Stimulated activated CD4-positive, alpha-beta T cell treated with anti-CD3 and anti-CD28 coated beads, Interleukin-4, amount 100 ng/mL, for 24 hours (primary cell): ENCODE data around the gene CELSR1.
"Not testable (repeated sequence)": the region's sequence is repeated elsewhere in the genome, so short reads cannot be mapped to it uniquely, and the experiment has no call there.

Source experiments
- DNase-seq: peaks from one replicate; pipeline ENCODE4 v3.0.0-alpha.2; 2020

The CELSR1 gene

DNA sequence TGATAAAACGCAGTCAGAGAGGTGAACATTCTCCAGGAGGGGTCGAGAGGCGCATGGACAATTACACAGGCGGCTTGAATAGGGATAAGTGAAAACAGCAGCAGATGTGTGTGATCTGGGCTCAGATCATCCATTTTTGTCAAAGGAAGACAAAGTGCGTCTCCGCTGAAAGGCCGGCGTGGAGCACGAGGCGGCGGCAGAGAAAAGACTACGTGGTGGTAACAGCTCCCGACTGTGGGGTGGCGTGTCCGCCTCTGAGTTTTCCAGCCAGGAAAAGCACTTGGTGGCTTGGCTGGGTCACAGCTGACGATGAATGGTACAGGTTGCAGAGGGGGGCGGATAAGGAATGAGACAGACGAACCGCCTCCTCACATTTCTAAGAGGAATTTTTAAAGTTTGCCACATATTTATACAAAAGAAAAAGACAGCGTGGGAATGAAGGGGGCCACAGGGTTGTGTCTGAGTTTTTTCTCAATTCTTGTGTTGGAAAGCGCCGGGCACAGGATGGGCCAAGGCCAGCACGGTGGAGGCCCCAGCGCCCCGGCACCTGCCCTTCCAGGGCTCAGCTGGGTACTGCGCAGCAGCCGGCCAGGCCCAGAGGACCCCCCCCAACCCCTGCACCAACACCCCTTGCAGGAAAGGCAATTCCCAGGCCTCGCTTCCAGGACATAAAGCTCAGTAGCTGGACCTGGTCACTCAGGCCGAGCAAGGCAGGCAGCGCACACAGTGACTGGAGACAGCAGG is 121.5 kb downstream of the CELSR1 start:
- no peak for DNase-seq

DNA sequence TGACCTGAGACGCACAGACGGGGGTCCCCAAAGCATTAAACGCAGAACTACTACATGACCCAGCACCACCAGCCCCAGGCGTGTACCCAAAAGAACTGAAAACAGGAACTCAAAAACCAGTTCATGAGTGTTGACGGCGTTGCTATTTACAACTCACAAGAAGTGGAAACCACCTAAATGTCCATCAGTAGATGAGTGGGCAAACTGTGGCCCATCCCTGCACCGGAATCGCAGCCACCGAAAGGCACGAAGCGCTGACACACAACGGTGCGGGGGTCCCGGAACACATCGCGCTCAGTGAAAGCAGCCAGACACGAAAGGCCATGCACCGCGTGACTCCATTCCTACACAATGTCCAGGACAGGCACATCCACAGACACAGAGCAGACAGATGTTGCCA is 122.7 kb downstream of the CELSR1 start:
- no peak for DNase-seq

DNA sequence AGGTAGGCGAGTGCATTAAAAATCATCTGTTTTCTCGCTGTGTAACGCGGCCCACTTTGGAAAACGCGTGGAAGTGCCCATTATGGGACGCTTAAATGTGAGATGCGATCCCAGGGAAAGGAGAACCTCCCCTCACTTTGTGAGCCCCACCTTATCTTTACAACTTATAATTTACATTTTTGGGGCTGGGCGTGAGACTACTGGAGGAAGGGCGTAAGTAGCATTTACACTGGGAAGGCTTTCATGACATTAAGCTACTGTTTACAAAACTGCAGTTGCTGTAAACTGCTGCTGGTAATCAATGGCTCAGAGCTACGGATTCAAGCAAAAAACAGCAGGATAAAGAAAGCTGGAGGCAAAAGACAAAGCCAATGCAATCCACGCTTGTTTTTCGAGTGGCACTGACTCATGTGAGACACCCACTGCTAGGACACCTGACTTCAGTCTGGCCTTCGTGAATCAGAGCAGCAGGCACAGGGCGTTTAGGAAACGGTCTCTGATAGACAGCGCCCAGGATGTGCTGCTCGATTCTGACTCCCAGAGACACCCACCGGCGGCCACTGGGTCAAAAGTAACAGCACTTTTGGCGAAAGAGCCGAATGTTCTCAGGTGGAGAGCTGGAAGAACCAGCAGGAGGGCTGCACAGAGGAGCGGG is 123.6 kb downstream of the CELSR1 start:
- DNase-seq, result no peak

DNA sequence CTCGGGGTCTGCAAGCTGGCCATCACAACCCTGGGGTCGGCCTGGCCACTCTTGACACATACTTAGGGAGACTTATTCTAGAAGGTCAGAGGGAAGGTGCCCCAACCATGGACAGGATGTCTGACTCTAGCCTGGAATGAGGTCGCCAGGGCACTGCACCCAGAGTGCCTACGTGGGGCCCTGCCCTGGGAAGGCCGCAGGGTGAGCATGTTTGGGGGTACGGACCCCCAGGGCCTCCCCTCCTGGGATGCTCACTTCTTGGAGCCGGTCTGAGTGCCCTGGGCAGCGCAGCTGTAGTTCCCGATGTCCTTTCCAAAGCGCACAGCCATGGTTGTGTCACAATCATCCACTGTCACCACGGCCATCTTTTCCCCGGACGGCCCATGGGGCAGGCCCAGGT is 126.1 kb downstream of the CELSR1 start:
- no peak for DNase-seq

DNA sequence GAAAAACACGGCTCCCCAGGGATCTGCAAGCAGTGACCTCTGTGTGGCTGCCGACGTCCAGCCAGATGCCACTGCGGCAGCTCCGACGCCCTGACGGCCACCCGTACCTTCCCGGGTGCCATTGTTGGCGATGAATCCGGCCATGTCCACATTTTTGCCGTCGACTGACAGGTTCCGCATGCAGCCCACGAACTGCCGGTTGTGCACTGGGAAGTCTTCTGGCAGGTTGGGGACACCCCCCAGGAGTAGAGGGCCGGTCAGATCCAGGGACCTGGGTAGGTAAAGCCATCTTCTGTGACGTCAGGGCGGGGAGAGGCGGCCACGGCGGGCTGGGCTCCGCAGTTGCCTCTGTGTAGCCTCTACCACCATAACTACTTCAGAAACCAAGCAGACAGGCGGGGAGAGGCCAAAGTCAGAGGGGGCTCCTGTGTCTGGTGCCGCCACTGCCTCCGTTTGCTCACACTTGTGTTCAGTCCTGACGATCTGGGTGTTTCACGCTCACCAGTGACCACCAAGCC is 127.1 kb downstream of the CELSR1 start:
- DNase-seq, result no peak

DNA sequence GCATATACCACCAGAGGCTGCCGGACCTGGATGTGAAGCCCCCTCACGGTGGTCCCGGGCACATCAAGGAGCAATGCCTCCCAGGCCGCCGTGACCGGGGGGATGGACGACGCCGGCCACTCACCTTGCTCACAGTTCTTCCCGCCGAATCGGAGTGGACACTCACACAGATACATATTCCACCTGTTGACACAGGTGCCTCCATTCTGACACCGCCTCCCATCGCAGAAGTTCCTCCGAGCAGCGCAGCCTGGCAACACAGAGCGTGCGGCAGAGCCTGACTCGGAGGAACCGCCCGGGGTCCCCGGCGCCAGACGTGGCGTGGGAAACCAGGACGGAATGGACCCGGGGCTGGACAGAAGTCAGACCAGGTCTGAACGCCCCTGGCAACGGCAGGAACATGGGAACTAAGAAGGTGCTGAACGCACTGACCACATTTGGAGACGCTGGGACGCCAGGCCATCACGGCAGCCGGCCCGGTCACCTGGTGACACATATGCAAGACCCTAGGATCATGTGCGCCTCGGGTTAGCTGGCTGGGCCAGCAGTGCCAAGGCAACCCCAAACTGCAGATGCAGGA is 127.7 kb downstream of the CELSR1 start:
- DNase-seq, result no peak

DNA sequence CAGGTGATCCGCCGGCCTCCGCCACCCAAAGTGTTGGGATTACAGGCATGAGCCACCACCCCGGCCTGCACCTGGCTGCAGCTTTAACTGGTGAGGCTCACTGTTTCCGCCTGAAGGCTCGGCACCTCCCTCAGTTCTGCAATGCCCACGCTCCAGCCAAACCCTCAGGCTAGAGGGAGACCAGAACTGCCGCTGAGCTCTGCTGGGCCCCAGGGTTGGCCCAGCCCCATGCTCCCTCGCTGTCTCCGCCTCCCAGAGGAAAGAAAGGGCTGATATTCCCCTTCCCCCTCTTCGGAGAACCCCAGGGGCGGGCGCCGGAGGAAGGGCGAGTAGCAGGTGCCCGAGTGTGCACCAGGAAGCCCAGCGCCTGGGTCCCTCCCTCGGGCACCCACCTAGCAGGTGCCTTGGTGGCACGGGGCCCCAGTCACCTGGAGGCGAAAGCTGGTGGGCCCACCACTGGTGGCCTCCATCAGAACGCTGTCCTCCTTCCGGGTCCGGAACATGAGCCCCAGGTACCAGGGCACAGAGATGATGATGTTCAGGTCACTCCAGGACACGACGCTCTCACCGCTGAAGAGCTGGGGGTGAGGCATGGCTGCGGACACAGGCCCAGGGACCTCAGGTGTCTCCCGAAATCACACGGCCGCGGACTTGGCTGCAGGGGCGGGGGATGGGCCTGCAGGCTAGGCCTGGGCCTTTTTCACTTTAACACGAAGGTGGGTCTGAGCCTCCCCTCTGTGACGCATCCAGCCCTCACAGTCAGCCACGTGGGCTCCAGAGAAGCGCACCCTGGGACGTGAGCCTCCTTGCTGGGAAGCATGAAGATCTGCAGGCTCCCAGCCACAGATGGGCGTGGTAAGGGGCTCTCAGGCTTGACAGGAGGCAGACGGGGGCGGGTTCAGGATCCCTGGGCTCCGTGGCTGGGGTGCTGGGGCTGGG is 128.6 kb downstream of the CELSR1 start:
- no peak for DNase-seq

DNA sequence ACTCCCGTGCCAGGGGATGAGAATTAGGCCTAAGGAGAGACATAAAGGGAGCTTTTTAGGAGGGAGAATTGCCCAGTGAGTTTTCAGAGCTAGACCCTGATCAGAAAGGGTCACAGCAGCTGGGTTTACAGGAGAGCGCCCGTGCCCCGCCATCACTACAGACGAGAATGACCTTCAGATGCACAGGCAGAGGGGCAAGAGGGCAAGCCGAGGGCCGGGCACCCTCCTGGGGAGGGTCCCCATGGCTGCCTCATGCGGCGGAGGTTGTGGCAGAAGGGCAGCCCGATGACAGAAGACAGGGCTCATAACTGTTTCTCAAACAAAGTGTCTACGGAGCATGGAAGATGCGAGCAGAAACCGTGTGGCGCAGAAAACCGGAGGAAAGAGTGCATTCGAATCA is 129.7 kb downstream of the CELSR1 start:
- no peak for DNase-seq

DNA sequence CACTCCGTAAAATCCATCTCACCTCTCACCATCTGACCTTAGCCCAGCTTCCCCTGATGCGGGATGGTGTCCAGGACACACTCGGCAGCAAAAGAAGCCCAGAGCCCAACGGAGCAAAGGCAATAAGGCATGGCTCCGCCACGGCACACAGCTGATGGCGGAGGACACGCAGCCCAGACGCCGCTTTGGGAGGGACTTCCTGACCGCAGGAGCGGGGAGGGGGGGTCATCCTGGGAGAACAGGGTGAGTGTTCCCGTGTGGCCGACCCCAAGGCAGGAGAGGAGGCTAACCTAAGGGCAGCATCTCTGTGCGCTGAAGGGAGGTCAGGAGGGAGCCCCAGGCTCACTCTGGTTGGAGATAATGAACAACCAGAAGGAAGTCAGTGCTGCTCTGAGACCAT is 130.6 kb downstream of the CELSR1 start:
- DNase-seq, result no peak

DNA sequence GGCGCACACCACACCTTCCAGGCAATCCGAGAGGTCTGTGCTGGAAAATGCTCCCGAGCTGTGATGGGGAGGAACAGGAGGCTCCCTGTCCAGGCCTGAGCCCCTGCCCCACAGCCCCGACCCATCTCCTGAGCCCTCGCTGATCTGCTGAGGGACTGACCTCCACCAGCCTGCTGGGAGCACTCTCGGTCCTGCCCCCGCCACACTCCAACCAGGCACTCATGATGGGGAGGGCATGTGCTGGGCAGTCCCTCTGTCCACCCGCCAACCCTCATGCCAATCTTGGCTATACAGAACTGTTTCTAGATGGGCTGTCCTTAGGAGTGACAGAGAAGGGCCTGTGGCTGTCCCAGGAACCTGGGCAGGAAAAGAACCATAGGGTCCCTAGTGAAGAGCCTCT is 131.1 kb downstream of the CELSR1 start:
- DNase-seq, result no peak

DNA sequence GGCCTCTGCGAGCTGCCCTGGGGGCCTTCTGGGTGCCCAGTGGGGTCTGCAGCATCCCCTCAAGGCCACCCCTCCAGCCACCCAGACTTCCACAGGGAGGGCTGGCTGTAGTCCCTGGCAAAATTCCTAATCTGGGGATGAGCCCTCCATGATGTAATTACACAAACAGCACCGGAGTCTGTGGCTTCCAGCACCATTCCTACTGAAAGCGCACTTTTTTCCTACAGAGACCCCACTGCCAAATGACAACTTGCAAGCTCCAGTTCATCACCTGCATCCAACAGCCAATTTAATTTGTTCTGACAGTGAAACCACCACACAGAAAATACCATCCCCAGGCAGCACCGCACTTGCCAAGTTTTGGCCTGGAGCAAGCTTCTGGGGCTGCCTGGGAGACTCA is 131.5 kb downstream of the CELSR1 start:
- no peak for DNase-seq

DNA sequence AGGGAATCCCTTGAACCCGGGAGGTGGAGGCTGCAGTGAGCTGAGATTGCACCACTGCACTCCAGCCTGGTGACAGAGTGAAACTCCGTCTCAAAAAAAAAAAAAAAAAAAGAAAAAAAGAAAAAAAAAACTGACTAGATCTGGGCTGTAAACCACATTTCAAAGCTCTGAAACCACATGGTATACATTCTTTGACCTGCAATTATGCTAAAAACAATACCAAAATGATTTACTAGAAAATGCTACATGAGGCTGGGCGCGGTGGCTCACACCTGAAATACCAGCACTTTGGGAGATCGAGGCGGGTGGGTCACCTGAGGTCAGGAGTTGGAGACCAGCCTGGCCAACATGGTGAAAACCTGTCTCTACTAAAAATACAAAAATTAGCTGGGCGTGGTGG is 133.5 kb downstream of the CELSR1 start:
- DNase-seq, result not testable (repeated sequence)

DNA sequence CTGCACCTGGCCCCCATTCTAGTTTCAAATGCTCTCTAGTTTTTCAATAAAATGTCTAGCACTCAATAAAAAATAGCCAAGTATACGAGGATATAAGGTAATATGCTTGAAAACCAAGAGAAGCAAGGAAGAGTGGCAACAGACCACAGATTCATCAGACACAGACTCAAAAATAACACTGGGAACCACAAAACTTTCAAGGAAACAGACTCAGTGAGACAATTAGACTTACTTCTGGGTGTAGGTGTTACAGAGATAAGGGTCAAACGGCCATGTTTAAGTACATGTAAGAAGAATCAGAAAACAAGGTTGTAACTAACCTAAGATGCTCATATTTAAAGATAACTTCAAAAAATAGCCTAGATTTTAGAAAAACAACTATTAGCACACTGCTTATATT is 134.9 kb downstream of the CELSR1 start:
- no peak for DNase-seq

DNA sequence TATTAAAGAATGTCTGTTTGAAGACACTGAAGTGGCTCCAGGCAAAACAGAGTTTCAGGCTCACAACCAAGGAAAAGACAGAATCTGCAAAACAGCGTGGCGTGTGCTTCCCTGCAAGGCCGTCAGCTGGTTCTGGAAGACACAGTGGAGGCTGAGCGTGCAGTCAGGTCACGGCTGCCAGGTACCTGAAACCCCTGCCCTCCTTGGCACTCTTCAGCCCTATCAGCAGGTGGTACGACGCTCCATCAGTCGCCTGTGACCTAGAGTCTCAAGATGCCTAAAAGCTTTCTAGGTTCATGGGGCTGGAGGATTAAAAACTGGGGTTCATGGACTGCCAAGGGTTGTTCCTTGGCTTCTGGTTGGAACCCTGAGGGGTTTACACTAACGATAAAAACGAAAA is 136.1 kb downstream of the CELSR1 start:
- DNase-seq, result no peak

DNA sequence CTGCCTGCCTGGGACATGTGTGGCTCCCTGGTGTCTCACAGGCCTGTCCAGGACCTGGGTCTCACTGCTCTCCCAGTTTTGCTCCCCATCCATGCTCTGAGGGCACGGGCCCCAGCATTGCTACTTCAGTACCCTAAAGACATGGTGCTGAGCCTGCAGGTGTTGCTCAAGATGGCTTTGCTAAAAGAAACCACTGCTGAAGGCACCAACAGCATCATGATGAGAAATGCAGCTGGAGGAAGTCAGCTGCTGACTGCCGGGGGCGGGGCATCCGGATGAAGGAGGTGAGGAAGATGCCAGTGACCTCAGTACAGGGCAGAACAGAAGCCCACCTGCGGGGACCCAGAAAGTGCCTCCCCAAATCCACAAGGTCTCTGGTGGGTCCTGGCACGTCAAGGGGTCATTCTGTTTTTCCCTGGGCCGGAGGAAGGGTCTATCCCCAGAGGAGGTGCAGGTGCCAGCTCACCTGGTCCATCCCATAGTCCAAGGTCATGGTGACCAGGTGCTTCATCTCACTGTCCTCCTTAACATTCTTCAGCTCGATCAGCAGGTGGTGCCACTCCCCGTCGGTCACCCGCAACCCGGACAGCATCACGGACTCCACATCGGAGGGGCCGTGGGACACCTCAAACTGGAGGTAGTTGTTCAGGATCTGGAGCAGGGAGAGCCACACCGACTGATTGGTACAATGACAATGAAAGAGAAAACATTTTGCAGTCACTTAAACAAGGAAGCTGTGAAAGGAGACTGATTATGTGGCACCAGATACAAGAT is 138.0 kb downstream of the CELSR1 start:
- no peak for DNase-seq

DNA sequence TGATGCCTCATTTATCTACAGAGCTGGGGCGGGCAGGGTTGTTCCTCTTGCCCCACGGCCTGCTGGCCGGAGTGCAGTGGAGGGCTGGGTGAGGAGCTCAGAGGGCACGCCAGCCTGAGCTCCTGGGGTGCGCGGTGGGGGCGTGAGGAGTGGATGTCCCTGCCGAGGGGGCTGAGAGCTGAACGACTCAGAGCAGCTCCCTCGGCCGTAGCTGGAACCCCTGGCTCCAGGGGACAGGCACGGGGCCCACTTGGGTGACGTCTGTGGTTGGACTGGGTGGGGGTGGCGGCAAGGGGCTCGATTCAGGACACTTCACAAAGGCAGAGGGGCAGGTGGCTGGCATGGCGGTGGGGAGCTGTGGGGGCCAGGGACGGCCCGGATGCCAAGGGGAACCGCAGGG is 139.5 kb downstream of the CELSR1 start:
- no peak for DNase-seq

DNA sequence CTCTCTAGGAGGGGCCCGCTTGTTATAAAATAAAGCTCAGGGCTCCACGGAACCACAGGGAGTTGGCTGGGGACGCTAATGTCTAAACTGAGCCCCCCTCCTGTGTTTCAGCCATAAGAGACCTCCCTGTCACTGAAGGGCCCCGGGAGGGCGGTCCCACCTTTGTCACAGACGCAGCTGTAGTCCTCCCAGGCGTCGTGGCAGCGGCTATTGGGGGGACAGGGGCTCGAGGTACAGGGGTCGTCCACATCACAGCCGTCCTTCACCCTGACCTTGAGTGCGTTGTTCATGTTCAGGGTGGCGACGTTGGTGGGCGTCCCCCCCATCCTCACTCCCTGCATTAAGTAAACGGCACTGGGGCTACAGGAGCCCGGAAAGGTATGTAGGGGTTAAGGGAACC is 139.9 kb downstream of the CELSR1 start:
- no peak for DNase-seq

DNA sequence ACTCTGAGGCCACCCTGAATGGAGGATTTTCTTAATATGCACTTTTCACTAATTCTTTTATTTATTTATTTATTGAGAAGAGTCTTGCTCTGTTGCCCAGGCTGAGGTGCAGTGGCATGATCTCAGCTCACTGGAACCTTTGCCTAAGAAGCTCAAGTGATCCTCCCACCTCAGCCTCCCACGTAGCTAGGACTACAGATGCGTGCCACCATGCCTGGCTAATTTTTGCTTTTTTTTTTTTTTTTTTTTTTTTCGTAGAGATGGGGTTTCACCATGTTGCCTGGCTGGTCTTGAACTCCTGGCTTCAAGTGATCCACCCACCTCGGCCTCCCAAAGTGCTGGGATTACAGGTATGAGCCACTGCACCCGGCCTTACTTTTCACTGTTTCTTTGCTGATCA is 140.4 kb downstream of the CELSR1 start:
- not testable (repeated sequence) for DNase-seq

DNA sequence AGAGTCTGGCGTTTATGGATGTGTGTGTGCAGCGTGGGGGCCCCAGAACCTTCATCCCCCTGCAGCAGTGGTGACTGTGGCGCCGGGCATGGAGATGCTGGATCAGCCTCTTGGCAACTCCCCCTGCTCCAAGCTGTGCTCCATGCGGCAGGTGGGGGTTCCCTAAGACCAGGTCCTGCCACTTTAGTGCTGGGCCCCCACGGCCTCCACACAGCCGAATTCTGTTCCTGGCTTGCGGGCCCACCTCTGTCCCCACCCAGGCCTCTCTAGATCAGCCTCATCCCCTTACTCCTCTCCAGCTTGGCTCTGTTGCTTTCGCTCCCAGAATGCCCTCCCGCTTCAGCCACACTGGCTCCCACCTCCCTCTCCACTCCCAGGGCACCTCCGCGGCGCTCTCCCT is 142.3 kb downstream of the CELSR1 start:
- no peak for DNase-seq

DNA sequence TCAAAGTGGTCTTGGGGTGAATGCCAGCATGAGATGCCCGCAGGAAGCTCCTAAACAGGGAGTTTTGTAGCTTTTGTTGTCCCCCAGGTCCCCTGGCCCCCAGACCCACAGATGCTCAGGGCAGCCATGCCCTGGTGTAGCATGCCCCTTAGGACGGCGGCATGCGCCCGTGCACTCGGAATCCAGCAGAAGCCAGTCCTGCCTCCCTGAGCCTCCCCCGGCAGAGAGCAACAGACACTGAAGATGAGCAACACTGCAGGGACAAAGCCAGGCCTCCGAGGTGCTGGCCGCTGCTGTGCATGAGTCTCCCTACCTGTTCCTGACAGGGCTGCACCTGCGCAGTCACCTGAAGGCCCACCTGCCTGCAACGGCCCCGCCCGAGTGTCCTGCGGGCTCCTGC is 142.8 kb downstream of the CELSR1 start:
- no peak for DNase-seq

DNA sequence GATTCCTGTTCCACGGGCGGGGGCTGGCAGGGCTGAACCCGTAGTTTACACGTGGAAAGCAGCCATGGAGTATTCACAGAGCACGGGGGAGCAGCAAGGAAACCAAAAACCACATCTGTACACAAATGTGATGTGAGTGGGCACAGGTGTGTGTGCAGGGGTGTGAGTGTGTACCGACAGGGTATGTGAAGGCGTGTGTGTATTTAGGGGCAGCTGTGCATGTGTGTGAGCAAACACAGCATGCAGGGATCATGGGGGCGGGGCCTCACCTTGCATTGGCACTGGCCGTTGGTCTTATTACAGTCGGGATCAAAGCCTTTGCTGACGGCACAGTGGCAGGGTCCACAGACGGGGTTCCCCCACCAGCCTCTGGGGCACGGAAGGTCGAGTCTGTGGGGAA is 143.5 kb downstream of the CELSR1 start:
- DNase-seq, result no peak

DNA sequence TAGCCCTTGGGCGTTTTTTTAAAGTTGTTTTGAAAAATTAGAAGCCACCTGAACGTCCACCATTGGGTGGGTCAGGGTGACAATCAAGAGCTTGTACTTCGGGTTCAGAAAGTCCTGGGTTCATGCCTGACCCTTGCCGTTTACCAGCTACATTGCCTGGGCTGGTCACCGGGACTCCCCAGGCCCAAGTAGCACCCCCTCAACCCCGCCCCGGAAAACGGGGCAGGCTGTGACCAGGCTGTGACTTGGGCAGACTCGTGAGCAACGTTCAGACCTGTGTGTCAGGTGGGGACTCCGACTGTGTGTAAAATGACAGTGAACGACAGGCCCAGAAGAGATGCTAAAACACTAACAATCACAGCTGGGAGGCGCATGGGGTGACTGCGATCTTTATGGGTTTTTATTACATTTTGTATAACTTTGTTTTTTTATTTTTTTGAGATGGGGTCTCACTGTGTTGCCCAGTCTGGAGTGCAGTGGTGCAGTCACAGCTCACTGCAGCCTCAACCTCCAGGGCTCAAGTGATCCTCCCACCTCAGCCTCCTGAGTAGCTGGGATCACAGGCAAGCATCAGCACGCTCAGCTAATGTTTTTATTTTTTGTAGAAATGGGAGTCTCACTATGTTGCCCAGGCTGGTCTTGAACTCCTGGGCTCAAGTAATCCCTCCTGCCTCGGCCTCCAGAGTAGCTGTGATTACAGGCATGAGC is 145.1 kb downstream of the CELSR1 start:
- no peak for DNase-seq
